Activated CD4-positive, alpha-beta T cell treated with anti-CD3 and anti-CD28 coated beads, Interleukin-2, Interleukin-4, amounts not matched to agents 100 ng/mL and 50 ng/mL, durations not matched to agents 16 hours and 8 hours (primary cell): ENCODE data around the gene FRMD1.

ENCODE experiments used
- DNase-seq: peaks from one replicate; pipeline ENCODE4 v3.0.0-alpha.2; 2020; ENCODE audit warnings: low spot score

FRMD1 gene

DNA sequence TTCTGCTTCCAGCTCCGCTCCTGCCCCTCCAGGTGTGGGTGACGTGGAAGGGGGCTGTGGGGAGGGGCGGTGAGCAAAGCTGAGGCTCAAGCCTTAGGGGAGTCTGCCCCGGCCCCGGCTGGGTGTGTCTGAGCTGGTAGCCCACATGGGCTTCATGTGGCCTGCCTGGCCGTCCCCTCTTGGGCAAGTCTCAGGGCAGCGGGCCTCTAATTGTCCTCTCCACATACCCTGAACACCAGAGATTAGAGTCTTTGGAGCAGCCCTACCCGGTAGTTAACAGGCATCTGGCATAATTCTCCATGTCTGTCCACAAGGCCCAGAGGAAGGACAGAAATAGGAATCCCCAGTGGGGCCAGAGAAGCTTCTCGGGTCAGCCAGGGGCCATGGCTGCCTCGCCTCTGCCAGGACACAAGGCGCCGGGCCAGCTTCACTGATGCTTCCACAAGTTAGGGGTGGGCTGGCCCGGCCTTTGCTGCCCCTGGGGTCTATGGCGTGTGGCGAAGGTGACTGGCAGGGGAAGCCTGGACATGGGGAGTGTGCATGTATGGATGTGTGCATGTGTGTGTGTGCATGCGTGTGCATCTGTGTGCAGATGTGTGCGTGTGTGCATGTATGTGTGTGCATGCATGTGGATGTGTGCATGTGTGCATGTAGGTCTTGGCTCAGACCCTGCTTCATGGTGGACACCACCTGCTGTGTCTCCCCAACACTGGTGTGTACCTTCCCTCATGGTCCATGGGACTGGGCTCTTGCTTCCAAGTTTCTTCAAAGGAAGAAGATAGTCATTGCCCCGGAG lies 24.0 kb downstream of the FRMD1 start:
- no peak for DNase-seq

DNA sequence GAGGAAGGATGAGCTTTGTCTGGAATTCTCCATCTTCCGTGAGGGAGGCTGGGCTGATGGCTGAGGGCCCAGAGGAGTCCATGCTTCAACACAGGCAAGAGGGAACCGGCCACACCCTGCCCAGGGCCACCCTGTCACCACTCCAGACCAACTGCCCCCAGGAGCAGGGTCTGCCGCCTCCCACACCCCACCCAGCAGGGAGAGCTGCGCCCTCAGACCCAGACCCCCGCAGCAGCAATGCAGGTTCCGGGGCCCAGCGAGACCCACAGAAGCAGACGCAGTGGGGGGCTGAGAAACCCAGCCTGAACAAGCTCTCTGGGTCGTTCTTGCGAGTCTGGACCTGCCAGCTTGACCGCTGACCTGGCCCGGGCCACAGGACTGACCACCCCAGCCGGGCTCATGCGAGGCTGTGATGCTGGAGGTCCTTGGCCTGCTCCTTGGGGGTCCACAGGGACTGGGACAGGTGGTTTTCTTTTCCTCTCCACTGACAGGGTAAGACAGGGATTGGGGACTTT lies 25.0 kb downstream of the FRMD1 start:
- DNase-seq: no peak

DNA sequence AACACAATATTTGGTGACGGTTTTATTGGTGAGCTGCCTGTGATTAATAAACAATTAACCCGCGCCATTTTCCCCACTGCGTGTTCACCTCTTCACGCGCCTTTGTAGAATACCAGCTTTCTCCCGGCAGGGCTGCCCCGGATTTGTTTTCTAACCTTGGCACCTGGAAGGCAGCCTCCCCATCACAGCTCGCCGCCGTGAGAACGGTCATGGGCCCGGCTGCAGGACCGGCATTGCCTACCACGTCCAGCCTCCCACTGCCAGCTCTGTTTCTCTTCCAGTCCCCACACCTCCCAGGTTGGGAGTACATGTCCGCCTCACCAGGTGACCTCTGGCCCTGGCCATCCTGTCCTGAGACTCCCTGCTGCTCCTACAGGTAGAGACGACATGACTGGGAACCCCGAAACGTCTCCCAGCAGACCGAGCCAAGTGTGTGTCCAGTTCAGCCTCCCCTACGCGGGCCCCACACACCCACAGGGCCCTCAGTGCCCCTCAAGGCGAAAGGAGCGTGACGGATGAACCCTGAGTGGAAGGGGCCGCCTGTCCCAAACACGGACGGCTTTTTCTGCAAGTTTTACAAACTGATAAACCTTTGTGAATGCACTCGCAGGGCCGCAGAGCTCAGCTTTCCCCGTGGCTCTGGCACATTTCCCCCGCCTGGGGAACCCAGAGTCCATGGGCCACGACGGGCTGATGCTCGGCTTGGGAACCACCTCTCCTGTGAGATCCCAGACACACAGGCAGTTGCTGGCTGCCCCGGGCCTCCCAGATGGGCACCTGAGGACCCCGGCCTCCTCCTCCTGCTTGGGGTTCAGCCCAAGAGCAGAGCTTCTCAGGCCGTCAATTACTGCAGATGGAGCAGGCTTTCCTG lies 25.7 kb downstream of the FRMD1 start:
- no peak for DNase-seq

DNA sequence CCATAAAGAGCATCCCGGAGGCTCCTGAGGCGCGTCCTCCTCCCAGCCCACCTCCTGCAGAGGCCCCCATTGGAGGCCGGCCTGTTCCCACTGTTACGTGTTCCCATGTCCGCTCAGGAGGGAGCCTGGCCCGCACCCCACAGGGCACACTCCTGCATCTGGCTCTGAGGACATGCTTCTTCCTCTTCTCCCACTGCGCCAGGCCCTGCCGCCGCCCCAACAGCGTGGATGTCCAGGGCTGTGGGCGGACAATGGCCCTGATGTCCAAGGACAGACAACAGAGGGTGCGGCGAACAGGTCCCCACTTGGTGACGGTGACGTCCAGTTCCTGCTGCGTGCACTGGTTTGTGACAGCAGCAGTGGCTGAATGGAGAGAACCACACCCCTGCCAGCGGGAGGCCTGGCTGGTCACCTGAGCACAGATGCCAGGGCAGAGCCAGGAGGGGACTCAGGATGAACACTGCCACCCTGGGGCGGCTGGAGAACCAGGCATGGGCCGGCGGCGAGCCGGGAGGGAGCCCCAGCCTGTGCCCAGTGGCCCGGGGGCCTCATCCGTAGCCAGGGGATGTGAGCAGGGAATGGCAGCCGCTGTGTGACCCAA lies 26.6 kb downstream of the FRMD1 start:
- DNase-seq: no peak

DNA sequence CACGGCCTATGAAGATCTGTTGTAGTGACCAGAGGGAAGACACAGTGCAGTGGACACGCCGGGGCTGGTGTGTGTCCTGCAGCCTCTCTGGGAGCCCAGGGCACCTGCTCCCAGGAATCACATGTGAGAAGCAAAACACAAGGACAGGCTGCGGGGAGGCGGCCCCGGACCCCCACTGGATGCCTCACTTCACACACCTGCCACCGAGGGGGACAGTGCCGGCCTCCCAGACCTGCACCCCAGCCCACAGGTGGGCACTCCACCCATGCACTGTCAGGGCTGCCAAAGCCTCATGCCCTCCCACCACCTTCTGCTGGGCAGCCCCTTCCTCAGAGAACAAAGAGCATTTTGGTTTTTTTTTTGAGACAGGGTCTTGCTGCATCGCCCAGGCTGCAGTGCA lies 27.4 kb downstream of the FRMD1 start:
- DNase-seq: no peak

DNA sequence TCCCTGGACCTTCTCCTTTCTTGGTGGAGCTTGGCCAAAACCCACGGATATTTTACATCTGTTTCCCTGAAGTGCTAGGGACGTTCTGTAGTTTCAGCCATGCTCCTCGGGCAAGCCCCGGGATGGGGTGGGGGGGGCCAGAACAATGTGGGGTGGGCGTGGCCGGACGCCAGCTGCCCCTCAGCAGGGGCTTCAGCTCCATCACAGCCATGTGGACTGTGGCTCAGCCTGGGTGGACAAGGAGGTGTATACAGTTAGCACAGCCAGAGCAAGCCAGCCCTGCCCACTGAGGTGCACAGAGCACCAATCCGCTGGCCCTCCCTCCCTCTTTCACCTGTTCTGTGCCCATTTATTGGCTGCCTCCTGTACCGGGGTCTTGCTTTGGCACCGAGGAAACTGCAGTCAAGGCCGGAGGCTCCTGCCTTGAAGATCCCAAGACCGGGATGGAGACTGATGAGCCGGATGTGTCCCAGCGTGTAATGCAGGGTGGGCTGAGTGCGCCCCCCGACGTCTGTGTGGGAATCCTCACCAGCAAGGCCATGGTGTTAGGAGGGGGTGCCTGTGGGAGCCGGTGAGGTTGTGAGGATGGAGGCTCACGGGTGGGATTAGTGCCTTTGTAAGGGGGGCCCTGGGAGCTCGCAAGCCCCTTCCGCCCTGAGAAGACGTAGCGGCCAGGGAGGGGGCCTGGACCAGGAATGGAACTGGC lies 28.0 kb downstream of the FRMD1 start:
- DNase-seq: no peak

DNA sequence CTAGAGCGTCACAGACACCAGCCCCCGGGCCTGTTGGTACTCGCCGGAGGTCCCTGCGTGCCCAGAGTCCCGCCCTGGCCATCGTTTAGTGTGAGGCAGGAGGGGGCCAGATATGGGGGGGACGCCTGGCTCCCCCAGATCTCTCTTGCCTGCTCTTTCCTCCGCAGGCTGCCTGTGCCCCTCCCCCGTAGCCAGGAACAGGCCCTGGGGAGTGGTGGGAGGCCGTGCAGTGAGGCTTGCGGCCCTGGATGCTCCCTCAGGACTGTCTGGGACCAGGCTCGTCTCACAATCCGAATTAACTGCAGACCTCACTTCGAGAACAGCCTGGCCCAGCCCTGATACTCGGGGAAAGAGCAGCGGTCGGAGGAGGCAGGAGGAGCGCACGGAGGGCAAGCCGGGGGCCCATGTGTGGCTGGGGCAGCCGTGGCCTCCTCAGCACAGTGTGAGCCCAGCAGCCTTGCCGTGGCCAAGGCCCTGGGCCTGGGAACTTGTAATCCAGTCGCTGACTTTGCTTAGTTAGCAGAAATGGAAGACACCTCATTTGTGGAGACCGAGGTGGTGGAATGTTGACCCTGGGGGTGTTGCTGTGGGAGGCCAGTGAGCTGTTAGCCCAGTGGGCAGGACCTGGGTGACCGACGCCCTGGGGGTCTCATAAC lies 28.7 kb downstream of the FRMD1 start:
- DNase-seq: no peak

DNA sequence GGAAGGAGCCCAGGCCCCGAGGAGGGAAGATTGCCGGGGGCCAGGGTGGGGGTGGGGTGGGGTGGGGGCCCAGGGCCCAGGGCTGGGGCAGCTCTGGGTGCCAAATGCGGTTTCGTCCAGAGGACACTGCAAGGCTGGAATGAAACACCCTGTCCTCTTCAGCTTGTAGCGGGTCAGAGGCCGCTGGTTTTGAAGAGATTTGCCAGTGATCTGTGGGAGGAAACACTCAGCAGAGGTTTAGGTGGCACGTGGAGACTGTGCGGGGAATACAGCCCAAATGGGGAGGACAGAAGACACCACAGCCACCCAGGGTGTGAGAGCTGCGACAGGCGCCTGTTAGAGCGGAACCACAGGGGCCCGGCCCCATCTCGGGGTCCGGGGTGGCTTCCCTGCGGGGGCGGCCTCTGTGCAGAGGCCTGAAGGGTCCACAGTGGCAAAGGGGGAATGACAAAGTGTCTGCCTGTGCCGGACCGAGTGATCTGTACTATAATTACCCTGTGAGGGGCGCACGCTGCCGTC lies 29.2 kb downstream of the FRMD1 start:
- DNase-seq: no peak

DNA sequence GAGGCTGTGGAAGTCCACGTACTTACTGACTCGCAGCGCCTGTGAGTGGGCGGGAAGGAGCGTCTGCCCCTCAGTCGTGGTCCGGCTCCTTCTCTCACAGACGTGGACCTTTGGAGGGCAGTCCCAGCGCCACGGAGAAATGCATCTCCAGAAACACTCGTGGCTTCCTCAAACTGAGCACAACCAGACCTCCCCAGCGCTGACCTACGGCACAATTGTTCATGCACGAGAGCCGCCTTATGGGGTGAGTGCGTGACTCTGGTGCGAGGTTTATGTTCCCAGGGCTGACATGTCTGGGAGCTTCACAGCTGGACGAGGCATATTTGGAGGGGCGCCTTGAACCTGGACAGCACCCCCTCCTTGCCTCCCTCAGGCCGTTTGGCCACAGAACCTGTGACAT lies 29.7 kb downstream of the FRMD1 start:
- DNase-seq: no peak

DNA sequence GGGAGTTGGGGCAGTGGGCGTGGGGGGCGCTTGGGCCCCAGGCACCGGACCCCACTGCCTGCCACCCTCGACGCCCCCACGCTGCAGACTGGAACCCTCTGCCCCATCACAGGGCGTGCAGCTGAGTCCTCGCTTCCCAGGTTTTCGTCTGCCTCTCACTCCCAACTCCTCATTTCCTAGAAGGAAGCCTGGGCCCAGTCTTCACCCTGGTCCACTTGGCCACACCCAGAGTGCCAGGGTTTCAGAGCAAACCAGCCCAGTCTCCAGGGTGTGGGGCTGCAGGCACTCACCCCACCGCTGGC lies 30.3 kb downstream of the FRMD1 start:
- DNase-seq: no peak

DNA sequence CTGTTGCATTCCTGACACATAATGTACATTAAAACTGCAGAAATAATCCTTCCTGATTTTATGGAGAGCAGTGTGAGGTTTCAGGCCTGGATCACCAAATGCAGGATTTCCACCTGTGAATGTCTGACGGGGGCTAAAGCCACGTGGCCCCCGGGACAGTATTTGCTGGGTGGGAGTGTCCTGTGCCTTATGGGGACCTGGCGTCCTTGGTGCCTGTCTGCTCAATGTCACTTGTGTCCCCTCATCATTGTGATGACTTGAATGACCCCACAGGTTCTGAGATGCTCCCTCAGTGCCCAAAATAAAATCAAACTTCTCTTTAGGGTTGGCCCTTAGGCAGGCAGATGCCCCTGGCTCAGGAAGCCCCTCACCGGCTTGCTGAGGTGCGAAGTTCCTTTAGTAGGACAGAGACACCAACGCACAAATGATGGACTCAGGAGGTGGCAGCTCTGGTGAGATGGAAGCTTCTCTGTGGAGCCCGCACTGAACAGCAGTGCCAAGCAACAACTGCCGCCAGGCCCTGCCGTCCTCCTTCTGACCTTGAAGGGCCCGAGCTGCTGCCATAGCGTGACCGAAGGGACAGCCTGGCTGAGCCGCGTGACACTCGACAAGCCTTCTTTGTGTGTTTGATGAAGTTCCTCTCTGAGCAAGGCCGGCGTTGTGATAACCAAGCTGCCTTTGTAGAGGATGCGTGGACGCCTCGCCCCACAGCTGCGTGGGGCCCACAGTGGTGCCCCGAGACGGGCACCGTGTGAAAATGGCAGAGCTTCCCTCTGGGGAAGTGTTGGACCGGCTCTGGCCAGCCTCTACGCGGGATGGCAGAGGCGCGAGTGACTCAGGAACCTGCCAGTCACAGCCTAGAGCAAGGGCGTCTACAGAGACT lies 30.9 kb downstream of the FRMD1 start:
- DNase-seq: no peak

DNA sequence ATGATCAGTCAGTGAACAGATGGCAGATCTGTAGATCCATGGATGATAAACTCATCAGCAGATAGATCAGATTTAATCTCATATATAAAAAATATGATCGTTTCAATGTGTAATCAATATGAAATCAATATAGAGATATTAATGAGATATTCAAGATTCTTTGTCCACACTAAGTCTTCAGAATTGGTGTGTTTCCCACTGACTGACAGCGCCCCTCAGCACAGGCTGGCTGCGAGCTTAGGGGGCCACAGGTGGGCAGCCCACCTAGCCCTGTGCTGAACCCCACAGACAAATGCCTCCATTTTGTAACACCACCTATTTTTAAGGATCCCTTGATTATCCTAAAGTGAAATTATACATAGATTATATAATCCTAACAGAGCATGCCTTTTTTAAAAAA lies 32.3 kb downstream of the FRMD1 start:
- DNase-seq: no peak

DNA sequence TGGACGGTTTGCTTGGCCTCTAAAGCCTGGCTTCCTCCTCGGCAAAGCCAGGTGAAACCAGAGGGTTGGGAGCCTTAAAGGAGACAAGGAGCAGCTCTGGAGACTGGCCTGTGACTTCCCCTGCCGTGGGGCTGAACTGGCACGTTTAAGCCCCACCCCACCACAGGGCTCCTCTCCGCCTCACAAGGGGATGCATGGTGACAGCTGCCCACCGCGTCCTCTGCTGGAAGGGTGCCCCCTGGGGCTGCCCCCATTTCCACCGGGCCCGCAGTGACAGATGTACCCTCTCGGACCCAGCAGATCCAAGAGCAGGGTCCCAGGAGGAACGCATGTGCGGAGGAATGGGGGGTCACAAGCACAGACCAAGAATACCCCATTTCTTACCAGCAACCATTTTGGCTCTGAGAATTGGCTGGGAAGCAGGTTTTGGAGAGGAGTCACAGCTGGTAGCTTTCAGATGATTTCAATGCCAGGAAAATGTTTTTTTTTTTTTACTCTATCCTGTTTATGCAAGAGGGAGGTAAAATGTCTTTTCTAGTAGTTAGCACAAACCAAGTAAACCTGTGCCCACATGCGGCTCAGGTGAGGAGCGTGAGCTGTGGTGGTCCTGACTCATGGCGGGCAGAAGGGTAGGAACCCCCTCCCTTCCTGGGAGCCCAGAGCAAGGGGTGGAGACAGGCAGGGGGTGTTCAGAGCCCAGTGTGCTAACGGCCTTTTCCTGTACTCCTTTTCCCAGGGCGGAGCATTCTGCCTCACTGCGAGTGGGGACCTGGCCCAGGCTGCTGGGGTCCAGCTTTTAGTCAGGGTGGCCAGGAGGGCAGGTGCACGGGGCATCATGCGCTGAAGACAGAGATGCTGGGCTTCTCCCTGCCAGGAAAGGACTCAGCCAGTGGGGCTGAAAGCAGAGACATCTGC lies 33.0 kb downstream of the FRMD1 start:
- no peak for DNase-seq

DNA sequence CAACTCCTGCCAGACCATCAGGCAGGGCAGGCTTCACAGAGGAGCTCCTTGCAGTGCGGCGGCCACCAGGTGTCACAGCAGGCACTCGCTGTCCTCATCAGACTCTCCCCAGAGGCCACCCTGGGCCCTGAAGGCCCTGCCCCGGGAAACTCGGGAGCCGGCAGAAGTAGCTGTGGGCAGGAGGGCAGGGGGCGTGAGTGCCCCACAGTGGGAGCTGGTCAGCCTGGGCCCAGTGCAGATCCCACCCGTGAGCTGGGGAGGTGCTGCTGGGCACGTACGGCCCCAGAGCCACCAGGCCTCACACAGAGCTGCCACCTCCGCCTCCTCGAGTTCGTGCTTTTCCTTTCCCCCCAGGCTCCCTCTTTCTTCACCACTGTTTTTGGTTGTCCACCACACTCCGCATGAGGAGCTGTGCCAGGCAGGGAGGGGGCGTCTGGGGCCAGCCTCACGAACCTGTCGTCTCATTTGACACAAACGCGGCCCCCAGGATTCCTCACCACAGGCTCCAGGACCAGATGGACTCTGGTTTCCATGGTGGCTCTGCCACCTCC lies 33.8 kb downstream of the FRMD1 start:
- no peak for DNase-seq

DNA sequence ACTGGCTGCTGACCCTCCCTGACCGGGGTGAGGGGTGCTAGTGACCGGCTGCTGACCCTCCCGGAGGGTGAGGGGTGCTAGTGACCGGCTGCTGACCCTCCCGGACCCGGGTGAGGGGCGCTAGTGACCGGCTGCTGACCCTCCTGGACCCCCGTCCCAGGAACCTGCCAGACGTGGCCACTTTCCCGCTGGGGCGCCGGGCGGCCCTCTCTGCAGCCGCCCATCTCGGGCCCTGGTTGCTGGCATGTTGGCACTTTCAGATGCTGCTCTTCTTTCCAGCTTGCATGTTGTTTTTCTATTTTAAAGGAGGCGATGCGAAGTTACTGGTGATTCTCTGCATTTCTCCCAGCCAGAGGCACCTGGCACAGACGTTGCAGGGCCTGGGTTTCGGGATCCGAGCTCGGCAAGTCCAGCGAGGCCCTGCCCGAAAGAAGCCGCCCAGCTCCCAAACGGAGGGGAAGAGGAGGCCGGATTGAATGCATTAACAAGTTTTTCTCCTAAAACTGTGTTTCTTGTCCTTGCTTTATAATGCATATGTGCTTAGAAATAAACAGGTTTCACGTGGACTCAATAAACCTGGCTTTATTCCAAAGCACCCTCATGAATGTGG lies 34.4 kb downstream of the FRMD1 start:
- DNase-seq: no peak

DNA sequence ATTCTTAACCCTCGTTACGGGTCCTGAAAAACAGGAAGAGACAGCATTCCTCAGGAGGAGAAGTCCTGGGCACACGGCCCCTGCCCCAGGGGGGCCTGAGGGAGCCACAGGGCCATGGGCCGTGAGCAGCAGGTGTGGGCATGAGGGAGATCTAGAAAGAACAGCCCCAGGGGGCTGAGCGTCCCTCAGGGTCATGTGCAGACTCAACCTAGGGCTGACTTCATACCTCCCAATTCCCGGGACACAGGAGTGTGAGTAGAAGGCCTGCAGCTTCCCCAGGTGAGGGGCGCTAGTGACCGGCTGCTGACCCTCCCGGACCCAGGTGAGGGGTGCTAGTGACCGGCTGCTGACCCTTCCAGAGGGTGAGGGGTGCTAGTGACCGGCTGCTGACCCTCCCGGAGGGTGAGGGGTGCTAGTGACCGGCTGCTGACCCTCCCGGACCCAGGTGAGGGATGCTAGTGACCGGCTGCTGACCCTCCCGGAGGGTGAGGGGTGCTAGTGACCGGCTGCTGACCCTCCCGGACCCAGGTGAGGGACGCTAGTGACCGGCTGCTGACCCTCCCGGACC lies 35.1 kb downstream of the FRMD1 start:
- DNase-seq: no peak

DNA sequence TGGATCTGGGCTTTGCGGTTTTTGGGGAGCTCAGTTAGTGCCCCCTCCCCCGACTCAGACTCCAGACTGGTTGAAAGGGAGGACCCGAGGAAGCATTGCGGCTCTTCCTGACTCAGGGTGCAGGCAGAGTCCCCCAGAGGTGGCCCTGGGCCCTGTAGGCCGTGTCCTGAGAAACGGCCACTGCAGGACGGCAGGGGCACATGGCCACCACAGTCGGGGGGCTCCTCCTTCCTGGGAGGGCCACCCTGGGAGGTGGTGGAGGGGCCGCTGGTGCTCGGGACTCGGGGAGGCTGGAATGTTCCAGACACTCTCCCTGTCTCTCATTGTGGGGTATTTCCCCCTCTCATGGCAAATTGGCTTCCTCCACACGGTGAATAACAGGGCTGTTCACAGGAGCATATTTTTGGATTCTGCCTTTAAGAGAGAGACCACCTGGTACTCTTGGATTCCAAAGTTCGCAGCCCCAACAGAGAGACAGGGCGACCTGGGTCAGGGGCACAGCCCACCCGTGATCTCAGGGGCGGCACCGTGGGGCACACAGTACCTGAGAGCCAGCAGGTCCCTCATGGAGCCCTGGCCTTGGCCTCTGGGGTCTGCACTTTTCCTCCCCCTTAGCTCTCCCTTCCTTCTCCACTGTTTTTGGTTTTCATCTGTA lies 35.7 kb downstream of the FRMD1 start:
- DNase-seq: no peak
